HG02884 (cell line): ENCODE data around the gene VWA5A.
"Not testable (repeated sequence)": the region's sequence is repeated elsewhere in the genome, so short reads cannot be mapped to it uniquely, and the experiment has no call there.

Experiments
- ATAC-seq: cut with Tn5 transposase; IDR thresholded peaks from one replicate; pipeline ENCODE4 v1.9.1; 2021; ENCODE audit warnings: mild to moderate bottlenecking, moderate library complexity; ENCODE audit not compliant: unreplicated experiment

VWA5A gene

GRCh38 chr11:124093330-124093729 lies 21.9 kb upstream of the VWA5A start:
- no peak for ATAC-seq

DNA sequence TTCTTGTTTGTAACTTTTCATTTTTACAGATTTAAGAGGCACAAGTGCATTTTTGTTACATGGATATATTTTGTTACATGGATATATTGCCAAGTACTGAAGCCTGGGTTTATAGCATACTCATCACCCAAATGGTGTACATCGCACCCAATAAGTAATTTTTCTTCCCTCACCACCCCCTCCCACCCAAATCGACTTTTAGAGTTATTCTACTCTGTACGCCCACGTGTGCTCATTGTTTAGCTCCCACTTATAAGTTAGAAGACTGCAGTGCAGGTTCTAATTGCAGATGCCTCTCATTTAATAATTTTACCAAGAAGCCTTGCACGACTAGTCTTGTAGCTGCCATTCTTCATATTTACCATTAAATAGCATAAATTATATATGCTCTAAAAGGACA lies 20.5 kb upstream of the VWA5A start:
- no peak for ATAC-seq

GRCh38 chr11:124096364-124096763 lies 18.9 kb upstream of the VWA5A start:
- no peak for ATAC-seq

- no peak for ATAC-seq
Measured at GRCh38 chr11:124098141-124098540, 17.1 kb upstream of the VWA5A start.

- no peak for ATAC-seq
Measured at GRCh38 chr11:124101737-124102136, 13.5 kb upstream of the VWA5A start.

GRCh38 chr11:124108156-124108555 lies 7.1 kb upstream of the VWA5A start:
- ATAC-seq = peak; percentile 80

DNA sequence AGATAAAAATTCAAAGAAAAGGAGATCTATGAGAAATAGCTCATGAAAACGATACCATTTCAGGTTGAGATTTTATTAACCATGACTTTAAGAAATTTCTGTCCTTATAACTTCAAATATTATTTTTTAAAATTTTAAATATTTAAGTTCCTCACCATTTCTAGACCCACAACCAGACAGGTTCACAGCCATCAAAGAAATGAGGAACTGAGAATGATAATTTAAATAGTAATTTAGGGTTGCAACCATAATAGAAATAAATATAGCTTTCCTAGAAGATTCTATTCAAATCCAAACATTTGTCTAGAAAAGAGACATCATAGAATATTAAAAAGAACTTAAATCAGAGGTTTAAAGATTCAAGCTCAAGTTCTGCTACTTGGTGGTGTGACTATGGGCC lies 5.9 kb upstream of the VWA5A start:
- ATAC-seq = no peak

DNA sequence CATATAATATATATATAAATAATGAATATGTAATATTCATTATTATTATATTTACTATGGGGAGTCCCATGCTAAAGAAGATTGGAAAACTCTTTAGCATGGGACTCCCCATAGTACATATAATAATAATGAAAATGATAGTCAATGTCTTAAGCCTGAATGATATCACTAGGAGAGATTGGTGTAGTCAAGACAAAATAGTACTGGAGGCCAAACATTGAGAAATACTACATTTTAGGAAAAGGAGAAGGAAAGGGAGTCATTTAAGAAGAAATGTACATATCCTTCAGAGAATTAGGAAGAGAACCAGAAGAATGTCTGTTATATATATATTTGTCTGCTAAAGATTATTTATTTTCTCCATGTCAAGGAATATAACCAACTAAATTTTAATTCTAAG lies 5.0 kb upstream of the VWA5A start:
- ATAC-seq = no peak

- no peak for ATAC-seq
Measured at GRCh38 chr11:124113890-124114289, 1.4 kb upstream of the VWA5A start.

DNA sequence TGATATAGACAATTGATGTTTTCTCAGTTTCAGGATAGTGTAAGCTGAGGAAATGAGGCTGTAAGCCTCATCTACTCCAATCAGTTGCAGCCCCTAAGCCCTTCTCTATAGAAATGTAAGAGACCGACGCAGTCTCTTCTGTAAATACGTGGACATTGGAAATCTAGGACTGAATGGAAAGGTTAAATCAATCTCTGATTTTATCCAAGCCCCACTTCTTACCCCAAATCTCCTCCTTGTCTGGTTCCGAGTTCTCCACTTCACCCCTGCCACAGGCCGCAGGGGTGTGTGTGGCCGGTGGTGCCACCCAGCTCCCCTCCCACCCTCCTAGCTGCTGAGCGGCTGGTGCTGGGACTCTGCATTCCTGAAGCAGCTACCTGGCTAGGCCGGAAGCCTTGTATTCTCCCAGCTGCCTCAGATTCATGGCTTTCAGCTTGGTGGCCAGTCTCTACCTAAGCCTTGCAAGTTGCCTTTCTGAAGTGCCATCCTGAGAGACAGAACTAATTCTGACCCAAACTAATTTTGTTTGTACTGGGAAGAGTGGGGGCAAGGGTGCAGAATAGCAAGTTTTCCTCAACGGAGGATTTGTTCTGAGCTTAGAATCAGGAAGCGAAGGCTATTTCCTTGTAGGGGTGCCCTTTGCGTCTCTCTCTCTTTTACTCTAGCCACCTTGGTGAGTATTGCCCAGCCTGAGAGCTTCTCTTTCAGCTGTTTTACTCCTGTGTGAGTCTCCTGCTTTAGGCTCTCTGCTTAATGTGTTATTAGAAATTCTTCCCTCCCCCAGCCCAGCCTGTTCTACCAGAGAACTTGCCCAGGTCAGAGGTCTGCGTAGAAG lies 749 bp downstream of the VWA5A start:
- ATAC-seq = peak; percentile 35

- no peak for ATAC-seq
Measured at GRCh38 chr11:124119103-124119502, 3.9 kb downstream of the VWA5A start.

- ATAC-seq = no peak
Measured at GRCh38 chr11:124120891-124121290, 5.6 kb downstream of the VWA5A start.

DNA sequence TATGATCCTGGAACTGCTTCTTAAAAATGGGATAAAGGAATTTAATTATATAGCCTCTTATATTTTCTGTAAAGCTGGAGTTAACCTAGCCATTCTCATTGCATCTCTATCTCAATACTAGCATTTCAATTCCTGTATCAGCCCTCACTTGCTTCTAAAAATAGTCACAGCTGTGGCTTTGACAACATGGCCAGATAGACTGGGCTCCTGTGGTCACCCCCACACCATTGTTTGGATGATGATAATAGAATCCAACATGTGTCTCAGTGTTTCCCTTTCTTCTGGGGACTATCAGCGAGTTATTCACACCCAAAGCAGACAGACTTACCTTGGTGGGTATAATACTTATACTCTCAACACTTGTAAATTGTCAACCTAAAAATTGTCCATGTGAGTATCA lies 6.9 kb downstream of the VWA5A start:
- no peak for ATAC-seq

DNA sequence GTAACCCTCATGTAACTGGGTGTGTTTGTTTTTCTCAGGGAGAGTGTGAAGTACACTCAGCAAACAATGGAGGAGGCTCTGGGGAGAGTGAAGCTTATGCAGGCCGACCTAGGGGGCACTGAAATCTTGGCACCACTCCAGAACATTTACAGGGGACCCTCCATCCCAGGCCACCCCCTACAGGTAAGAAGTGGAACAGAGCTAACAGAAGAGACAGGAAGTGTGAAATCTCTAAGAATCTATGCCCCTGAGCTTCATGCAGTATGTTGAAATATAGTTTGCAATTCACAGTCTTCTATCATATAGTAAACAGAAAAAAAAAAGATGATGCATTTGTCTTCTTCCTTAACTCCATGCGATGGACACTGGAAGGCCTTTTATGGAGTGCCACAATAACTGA lies 8.4 kb downstream of the VWA5A start:
- ATAC-seq = no peak

DNA sequence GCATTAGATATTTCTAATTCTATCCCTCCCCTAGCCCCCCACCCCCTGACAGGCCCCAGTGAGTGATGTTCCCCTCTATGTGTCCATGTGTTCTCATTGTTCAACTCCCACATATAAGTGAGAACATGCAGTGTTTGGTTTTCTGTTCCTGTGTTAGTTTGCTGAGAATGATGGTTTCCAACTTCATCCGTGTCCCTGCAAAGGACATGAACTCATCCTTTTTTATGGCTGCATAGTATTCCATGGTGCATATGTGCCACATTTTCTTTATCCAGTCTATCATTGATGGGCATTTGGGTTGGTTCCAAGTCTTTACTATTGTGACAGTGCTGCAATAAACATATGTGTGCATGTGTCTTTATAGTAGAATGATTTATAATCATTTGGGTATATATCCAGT lies 11.9 kb downstream of the VWA5A start:
- ATAC-seq = not testable (repeated sequence)

DNA sequence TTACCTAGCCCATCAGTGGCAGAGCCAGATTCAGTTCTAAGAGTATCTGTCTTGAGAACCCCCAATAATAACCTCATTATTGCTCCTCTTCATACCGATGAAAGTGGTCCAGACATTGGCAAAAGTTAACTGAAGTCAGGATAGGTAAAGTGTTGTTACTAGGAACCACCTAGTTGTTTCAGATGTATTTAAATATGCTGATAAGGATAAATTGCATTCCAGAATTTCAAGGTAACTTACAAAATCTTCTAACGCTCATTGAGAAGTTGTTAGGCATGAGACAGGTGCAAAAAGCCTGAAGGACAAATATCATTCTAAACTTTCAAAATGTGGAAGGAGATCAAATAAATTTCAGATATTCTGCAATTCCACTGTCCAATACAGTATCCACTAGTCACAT lies 27.8 kb downstream of the VWA5A start:
- no peak for ATAC-seq

DNA sequence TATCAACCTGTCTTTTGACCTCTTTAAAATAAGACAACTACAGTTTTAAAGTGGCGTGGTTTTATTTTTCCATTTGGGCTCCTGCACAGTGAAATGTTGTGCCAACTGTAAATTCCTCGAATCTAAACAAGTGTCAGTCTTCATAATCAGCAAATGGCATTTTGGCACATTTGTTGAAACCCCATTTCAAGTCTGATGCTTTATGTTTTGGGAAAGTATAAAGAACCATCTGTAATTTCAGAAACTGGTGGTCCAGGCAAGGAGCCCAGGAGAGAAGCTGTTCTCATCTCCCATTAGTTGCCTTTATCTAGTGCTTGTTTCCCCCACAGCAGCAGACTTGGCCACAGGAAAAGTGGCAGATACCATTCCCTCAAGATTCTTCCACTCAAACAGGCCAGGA lies 32.7 kb downstream of the VWA5A start:
- no peak for ATAC-seq

- ATAC-seq = no peak
Measured at GRCh38 chr11:124150684-124151083, 35.4 kb downstream of the VWA5A start.

DNA sequence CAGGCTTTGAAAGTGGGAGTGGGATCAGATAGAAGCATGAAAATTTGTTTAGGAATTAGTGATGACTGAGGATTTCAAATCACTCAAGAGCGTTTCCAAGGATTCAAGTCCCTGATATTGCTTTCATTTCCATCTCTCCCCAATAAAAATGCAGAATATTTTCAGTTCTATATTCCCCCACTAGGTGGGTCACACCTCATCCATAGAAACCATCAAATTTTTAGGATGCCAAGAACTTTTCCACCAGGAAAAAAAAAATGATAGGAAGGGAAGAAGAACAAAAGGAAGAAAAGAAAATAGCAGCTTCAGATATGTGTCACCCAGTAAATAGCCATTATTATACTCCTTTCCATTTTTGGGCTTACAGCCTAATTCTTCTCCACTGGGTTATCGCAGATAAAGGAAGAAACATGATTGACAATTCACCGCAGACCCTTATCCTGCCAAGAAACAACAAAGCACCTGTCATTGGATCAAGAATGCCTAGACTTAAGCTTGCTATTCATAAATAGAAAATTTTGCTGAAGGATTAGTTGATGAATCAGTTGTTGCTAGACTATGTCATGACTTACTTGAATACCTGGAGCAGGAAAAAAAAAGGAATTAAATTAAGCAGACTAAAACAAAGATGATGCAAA lies 37.6 kb downstream of the VWA5A start:
- ATAC-seq = no peak

- ATAC-seq = no peak
Measured at GRCh38 chr11:124153821-124154220, 38.6 kb downstream of the VWA5A start.

GRCh38 chr11:124159481-124159880 lies 44.2 kb downstream of the VWA5A start:
- ATAC-seq = no peak

DNA sequence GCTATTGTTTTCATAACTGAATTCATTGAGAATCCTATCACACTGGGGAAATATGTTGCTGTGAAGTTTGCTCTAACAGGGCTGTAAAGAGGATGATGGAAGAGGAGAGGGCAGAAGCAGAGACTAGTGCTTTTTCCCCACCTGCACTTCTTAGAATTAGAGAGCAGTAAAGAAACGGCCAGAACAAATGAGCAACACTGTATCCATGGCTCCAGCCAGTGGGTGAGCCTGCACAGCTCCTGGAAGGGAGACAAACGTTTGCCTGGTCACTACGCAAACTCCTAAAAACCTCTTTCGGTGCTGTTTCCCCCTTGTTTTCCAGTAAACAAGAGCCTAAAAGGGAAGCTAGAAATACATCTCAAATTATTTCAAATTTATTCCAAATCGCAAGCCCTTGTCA lies 45.7 kb downstream of the VWA5A start:
- no peak for ATAC-seq

GRCh38 chr11:124167826-124168231 lies 52.6 kb downstream of the VWA5A start:
- ATAC-seq = no peak
